AG20443 (cell line): Measurements from ENCODE around the gene GALM.
"Not testable (repeated sequence)": the region's sequence is repeated elsewhere in the genome, so short reads cannot be mapped to it uniquely, and the experiment has no call there.

ENCODE experiments used
- DNase-seq: peaks from one replicate; pipeline ENCODE4 v3.0.0; 2012; ENCODE audit warnings: low spot score, mixed read lengths

The GALM gene

DNA sequence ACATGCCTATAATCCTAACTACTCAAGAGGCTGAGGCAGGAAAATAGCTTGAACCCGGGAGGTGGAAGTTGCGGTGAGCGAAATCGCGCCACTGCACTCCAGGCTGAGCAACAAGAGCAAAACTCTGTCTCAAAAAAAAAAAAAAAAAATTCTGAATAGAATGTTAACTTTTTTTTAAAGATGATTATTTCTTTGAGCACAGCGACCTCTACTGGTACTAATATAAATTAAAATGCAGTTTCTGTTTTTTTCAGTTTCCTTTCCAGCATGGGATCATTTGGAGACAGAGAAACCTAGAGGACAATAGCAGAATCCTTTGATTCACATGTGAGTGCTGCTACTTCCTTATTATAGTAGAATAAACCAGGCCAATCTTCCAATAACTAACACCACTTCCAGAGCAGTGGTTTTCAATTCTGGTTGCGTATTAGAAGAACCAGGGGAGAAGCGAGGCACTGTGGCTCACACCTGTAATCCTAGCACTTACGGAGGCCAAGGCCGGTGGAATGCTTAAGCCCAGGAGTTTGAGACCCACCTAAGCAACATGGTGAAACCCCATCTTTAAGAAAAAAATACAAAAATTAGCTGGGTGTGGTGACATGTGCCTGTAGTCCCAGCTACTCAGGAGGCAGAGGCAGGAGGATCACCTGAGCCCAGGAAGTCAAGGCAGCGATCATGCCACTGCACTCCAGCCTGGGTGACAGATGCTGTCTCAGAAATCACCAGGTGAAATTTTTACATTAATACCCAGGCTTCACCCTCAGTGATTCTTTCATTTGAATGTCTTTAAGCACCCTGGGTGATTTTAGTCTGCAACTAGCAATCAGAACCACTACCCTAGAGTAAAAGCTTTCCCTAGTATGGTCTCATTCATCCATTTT is 75.2 kb downstream of the GALM start:
- peak; percentile 47 for DNase-seq

DNA sequence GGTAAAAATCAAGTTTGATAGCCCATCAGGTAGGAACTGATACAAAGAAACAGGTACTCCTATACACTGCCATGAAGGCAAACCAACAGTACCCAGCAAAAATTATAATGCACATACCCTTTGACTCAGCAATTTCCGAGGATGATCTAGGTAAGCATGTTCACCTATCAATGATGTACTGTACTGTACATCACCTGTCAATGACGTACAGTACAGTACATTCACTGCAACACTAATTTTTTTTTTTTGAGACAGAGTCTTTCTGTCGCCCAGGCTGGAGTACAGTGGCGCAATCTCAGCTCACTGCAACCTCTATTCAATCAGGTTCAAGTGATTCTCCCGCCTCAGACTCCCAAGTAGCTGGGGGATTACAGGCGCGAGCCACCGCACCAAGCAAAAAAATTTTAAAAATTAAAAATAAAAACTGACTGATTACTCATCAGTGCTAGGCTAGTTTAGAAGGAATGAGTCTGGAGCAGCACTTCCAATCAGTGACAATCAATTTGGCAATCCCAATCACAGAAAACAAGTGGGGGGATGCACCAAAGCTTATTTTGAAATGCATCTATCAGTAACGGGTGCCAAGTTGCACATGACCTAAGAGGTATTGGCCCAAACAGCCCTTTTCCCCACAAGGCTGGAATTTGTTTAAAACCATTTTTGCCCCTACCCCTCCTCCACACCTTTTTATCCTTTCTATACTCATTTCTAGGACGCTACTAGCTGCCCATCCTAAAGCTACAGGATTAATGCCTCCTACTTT is 77.1 kb downstream of the GALM start:
- DNase-seq = no peak

DNA sequence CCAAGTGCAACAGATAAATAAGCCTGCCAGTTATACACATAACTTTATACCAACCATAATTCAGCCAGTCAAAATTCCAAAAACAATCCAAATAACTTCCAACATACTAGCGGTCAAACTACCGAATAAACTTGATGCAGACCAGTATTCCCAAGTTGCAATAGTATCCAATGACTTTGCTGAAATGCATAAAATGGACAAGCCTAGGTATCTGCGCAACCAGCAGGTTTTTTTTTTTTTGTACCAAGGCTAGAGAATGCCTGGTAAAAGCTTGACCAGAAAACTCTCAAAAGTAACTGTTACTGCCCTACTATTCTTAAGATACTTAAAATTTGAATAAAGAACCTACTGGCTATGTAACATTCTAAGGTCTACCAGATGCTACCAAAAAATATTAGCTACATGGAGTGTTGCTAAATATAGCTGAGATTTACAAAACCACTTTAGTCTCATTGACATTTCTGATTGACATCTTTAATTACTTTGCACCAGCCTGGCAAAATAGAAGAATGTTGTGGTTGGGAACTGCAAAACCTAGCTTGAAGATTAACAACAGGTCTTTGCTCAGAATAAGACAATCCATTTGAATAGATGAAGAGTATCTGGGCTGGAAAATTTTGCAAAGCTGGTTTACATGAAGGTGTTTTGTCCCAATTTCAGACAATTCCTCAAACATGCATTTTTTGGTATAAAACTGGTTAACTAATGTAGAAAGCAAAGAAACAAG is 77.9 kb downstream of the GALM start:
- no peak for DNase-seq

DNA sequence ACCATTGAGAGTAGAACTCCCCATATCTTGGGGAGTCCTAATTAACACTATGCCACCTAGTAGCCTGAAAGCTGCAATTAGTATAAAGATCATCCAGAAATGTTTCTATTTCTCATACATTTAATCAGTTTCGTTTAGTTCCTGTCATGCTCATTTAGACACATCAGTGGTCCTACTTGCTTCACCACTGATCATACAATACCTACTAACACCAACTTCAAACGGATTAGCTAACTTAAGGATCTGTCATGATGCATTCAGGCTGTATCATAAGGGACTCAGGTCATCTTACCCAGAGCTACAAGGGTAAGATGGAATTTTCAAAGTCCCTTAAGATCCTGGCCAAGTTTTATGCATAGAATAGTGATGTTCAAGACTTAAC is 78.5 kb downstream of the GALM start:
- no peak for DNase-seq

DNA sequence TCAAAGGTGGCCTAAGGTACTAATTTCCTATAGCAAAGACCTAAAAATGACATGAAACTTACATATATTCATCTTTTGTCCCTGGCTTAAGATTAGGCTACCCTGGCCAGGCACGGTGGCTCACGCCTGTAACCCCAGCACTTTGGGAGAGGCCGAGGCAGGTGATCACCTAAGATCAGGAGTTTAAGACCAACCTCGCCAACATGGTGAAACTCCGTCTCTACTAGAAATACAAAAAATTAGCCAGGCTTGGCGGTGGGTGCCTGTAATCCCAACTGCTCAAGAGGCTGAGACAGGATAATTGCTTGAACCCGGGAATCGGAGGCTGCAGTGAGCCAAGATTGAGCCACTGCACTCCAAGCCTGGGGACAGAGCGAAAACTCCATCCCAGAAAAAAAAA is 79.4 kb downstream of the GALM start:
- DNase-seq = no peak

DNA sequence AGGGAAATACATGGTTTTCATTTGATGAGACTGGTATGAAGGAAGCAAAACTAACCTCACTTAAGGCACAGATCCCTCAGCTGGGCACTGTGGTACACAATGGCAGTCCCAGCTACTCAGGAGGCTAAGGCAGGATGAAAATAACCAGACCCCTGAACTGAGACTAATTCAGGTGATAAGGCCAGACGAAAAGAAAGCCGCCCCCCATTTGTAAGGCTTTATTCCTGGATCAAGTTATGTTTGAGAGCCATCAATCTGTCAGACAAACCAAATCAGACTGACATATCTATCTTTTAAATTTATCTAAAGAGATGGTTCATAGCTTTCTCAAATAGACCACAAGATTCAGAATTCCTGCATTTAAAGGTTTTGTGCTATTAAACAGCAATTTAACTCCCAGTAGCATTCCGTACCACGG is 81.1 kb downstream of the GALM start:
- no peak for DNase-seq

DNA sequence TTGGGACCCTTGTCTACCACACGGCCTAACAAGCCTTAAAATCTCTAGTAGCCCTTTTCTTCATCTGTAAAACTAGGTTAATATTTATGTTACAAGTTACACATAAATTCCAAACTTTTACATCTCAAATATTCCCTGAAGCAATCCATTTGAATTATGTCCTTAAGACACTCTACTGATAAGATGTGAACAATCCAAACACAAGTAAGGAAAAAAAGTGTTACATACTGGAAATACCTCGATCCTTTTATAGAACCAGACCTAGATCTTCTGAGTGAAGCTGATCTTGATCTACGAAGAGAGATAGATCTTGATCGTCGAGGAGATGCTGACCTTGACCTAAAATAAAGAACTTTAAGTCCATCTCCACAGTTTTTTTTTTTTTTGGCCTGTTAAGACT is 81.9 kb downstream of the GALM start:
- no peak for DNase-seq

DNA sequence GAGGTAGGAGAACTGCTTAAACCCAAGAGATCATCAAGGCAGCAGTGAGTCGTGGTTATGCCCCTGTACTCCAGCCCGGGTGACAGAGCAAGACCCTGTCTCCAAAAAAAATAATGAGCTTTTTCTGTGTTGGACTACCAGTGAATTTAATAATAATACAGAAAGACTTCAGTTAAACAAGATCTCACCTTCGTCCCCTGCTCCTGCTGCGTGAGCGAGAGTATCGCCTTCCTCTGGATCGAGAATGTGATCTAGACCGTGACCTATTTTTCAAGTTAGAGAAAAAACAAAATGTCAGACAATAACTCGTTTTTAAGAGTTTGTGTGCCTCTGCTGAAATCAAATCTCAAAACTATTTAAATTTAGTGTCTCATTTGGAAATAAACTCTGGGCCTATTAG is 82.5 kb downstream of the GALM start:
- DNase-seq = no peak

DNA sequence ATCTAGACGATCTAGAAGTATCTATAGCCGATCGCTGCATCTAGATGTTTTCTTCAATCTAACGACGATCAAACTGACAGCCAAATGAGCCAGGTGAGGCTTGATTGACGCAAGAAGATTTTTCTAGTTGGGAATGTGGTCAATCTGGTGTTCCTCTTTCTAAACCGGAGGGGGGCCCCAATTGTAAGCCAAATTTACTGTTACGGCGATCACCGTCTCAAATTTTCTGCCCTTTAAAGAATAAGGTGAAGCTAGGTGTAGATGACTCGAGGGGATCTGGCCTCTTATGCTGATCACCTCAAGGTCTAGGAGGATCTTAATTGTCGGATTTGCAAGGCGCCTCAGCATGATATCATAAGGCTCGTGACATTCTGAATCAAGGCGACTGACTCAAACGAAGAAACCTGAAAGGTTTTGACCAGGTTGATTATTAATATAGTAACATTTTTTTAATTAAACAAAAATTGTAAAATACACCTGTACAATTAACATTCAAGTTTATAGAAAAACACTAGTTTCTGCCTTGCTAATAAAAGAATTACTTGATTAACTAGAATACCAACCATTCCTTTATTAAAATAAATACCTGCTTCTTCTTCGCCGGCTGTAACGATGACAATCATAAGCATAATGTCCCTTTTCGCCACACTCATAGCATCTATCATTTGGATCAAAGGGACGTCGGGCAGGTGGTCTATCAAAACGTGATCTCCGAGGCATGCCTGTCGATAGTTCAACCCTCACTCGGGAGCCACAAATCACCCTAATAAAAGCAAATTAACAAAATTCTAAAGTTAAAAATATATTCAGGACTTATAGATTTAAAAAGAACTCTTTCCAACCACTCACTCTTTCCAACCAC is 83.3 kb downstream of the GALM start:
- DNase-seq = no peak

DNA sequence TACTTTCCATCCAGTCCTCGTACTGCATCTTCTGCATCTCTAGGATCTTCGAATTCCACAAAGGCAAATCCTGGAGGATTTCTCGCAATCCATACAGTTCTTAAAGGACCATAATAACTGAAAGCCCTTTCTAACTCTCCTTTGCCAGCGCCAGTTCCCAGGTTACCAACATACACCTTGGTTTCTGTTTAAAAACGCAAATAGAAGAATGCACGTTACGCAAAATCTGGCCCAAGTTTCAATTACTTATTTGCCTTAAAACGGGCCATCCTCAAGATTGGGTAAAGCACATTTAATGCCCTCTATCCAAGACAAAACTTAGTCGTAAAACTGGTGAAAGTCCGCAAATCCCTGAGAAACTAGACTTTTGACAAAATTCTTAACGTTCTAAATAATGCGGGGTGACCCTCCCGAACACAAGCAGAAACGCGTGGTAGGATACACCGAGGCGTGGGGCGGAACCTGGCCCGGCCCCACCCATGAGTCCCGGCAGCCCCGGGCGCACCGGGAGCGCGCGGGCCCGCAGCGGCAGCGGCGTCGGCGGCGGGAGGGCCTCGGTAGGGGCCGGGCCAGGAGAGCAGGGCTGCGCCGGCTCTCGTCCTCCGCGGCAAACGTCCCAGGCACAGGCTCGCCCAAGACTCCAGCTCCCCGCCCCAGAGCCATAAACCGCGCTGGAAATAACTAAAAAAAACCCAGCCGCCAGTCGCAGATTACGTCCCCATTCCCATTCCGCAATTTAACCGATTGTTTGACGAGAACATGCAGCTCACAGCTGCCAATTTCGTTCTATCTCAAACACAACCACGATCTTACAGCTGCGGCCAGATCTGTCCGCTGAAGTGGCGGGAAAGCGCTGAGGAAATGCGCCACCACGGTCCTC is 84.3 kb downstream of the GALM start:
- DNase-seq = peak; percentile 83

DNA sequence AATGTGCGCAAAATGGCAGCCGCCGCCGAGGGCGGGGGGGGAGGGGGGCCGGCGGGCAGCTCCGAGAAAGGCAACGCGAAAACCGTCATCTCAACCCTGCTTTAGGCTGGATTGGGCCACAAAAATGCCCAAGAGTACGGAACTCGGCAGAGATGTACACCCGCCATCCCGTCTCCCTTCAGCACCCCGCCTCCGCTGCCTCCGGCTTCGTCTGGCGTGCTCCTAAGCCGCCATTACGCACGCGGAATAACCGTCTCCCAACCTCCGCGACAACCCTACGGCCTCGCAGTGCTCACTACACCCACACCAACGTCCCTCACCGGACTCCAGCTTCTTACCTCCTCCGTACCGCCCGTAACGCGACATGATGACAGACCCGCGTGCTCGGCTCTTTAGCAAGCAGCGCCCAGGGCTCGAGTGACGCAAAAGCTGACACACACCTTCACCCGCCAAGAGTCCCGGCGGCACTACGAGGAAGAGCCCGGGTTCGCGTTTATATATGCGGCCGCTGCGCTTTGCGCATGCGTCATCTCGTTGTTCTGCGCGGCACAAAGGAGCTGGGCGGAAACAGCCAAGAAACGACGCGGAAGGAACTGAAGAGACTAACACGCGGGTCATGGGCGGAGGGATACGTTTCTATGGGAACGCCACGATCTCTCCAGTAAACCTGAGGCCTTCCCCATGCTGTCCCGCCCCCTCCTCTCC is 85.1 kb downstream of the GALM start, which contains the start of gene SRSF7:
SRSF7 (minus strand) TSS at position 471 of the 705 bp plus-strand sequence; CDS start at position 366, 105 bp downstream.
- peak; percentile 99 for DNase-seq

DNA sequence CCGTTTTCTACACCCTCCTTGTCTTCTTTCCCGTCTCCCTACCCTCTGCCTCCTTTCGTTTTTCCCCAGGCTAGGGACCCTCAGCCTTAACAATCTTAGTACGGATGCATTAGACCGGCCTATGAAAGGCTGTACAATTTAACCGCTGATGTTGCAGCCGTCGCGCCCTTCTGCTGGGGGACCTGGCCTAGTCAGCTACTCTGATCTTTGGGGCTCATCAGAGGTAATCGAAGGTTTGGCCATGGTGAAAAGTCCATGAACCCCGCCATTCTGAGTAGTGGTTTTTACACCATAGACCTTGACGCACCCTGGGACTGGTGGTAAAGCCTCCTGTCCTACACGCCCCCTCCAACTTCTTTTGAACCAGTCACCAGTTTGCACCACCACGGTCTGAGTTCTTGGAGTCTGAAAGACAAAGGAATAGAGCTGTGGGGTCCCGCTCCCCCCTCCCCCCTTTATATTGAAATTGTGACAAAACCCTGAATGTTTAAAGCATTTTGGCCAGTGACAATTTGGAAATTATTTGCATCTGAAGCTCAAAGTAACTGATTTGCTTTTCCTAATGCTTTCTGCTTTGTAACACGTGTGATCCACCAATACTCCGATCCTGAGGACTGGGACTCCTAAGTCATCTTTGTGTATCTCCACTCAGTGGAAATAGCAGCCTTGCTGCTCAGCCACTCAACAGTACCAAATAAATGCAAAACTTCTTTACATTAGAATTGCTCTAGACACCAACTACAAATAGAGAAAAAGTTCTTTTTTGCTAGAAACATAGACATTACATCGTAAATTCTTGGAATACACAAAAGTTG is 85.9 kb downstream of the GALM start:
- peak; percentile 35 for DNase-seq

DNA sequence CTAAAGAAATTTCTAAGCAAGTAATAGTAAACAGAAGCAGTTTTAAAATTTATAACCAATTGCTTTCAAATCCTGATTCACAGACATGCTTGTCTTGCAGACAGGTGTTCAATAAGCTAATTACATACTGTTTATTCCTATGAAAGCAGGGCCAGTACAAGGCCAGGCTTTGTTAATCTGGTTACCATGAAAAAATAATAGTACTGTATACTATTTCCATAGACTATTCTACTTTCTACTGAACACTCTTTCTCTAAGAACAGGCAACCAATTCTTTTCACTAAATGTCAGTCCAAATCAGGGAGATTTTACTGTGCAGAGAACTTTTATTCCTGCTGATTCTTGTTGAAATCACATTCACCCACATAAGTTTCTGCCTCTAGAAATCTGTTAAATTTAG is 88.1 kb downstream of the GALM start:
- no peak for DNase-seq

DNA sequence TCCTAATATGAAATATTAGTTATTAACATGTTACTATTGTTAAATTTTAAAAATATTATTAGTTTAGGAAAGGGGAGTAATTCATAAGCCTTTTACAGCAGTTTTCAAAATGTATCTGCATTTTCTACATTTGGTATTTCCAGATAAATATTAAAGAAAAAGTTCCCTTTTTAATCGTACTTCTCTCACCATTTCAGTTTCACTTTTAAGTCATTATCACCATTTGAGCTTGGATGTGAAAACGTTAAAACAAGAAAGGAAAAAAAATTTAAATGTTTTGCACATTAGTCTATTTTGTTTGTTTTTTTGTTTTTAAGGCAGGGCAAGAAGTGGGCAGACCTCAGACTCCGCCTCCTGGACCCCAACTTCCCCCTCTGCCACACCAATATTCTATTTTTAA is 88.6 kb downstream of the GALM start:
- no peak for DNase-seq

DNA sequence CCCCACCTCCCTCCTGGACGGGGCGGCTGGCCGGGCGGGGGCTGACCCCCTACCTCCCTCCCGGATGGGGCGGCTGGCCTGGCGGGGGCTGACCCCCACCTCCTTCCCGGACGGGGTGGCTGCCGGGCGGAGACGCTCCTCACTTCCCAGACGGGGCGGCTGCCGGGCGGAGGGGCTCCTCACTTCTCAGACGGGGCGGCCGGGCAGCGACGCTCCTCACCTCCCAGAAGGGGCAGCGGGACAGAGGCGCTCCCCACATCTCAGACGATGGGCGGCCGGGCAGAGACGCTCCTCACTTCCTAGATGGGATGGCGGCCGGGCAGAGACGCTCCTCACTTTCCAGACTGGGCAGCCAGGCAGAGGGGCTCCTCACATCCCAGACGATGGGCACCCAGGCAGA is 90.0 kb downstream of the GALM start:
- not testable (repeated sequence) for DNase-seq

DNA sequence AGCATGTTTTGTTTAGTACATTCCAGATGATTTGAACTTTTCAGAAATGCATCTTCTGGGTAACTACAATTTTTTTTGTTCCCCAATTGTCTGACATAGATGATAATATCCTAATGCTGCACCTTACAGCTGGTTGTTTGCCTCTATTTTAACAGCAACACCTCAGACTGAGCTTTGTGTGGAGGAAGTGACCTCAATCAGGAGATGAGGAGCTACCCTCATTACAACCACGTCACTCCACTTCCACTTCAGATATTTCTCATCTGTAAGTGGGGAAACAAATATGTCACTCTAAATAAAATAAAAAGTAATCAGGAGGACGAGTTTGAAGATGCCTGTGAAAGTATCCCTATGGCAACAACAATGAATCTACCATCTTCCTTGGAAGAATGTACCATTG is 97.3 kb downstream of the GALM start:
- DNase-seq = no peak

DNA sequence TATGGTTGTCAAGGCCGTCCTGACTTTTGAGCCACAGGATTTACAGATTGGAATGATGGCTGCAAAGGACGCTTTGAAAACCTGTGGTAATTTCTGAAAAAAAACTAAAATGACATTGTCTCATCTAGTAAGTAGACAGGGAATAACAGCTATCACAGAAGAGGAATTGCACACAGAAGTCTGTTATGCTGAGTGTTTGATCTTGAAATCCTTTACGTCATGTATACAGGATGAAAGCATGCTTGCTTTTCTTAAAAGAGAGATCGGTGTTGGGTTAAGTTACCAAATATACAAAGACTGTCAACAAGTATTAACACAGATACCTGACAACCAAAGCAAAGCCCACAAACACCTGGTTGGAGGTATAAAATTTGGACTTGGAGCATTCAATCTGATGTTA is 97.8 kb downstream of the GALM start:
- DNase-seq = no peak

DNA sequence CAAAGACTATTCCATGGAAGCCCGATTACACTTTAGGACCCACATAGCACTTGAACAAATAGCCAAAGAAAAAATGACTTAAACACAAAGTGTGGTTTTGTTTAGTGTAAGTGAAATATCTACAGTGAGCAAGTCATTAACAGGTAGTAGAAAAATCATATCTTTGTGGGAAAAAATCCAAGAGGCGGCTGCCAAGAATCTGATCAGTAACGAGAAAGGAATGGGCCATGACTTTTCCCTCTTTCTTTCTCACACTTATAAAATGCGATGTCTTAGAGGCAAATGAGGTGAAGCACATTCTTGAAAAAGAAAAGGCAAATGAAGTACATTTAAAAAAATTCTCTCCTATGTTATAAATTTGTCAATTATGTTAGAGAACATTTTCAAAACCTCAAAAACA is 99.2 kb downstream of the GALM start:
- DNase-seq = peak; percentile 62

DNA sequence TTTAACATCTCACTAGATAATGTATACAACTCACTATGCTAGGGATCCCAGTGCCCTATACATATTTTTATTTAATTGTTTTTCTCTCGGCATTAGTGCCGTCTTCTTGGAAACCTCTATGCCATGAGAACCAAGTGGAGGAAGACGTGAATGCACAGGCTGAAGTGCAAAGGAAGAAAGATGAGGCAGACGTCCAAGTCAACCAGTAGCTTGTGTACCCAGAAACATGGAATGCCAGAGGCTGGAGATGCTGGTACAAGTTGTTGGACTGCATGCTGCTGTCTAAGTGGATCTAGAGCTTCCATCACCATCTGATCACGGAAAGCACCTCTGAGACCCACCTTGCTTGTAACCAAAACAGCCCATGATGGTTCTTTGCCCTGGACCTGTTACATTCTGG is 99.6 kb downstream of the GALM start:
- DNase-seq = no peak
